KMS-11 (cell line): ENCODE results near the gene NCOA1.

Experiments
- H2AFZ ChIP-seq: fragments of 200-600 bp; sonication (generic); 2 replicates; pipeline ENCODE4 v1.6.1; 2016; ENCODE audit warnings: antibody characterized with exemption, mixed run types, low read depth
- H3K27ac ChIP-seq: fragments of 200-600 bp; sonication (generic); 2 replicates; pipeline ENCODE4 v1.6.1; 2016; ENCODE audit warnings: mild to moderate bottlenecking, mixed run types
- H3K27me3 ChIP-seq: fragments of 200-600 bp; sonication (generic); 2 replicates; pipeline ENCODE4 v1.6.1; 2017; ENCODE audit warnings: mild to moderate bottlenecking, low read depth, mixed run types, moderate library complexity; ENCODE audit not compliant: insufficient read depth
- H3K36me3 ChIP-seq: fragments of 200-600 bp; sonication (generic); 2 replicates; pipeline ENCODE4 v1.6.1; 2017; ENCODE audit warnings: mild to moderate bottlenecking, mixed run types; ENCODE audit not compliant: insufficient read depth
- H3K4me1 ChIP-seq: fragments of 200-600 bp; sonication (generic); 2 replicates; pipeline ENCODE4 v1.6.1; 2016; ENCODE audit warnings: mild to moderate bottlenecking, low read depth, mixed run types; ENCODE audit not compliant: poor library complexity, severe bottlenecking
- H3K4me2 ChIP-seq: fragments of 200-600 bp; sonication (generic); 2 replicates; pipeline ENCODE4 v1.7.0; 2016; ENCODE audit warnings: mild to moderate bottlenecking, mixed run types
- H3K4me3 ChIP-seq: fragments of 200-600 bp; sonication (generic); IDR thresholded peaks from 2 replicates; pipeline ENCODE4 v1.6.1; 2017; ENCODE audit warnings: low read depth, low read length, mixed read lengths; ENCODE audit not compliant: insufficient read depth
- H3K79me2 ChIP-seq: fragments of 200-600 bp; sonication (generic); 2 replicates; pipeline ENCODE4 v1.6.1; 2016; ENCODE audit warnings: low read depth, mixed run types; ENCODE audit not compliant: insufficient read depth
- H3K9ac ChIP-seq: fragments of 200-600 bp; sonication (generic); 2 replicates; pipeline ENCODE4 v1.6.1; 2016; ENCODE audit warnings: mild to moderate bottlenecking, mixed run types
- H4K20me1 ChIP-seq: fragments of 200-600 bp; sonication (generic); 2 replicates; pipeline ENCODE4 v1.6.1; 2016; ENCODE audit warnings: mild to moderate bottlenecking, mixed run types; ENCODE audit not compliant: insufficient read depth
- TF ChIP-seq, protein P1 (sequence below): fragments of 200-600 bp; sonication (generic); conservative IDR thresholded peaks from 2 replicates; pipeline ENCODE4 v1.6.1; 2017; ENCODE audit warnings: low read depth, mild to moderate bottlenecking, antibody characterized with exemption, low read length, moderate library complexity, mixed read lengths

NCOA1 gene

DNA sequence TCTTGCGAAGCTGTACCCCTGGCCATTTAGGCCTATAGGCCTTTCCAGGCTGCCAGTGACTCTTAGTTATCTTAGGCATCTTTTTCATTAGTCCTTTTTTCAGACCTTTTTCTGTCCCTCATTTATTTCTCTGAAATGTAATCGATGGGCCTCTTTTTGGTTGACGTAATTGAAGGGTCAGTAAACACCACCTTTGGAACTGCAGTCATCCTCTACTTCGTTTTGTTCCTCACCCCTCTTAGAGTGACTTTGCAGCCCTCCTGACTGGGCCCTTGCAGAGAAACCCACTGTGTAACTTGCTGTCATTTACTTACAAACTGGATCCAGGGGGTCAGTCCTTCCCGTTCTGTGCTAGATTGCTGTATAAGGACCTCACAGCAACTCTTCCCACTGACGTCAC is 325.4 kb downstream of the NCOA1 start:
- Histone ChIP-seq H3K4me2 (no peak overlapping the region), H3K27ac (no peak overlapping the region), H3K27me3 (no peaks in the 10 kb centered on the region), H3K36me3 (no peaks in the 10 kb centered on the region; the same call in 1 of the 2 replicates), H3K4me1 (peaks cover 11% of the 10 kb centered on the region), H4K20me1 (no peaks in the 10 kb centered on the region), H3K79me2 (peaks cover 21% of the 10 kb centered on the region; the same call in 1 of the 2 replicates), H2AFZ (no peak overlapping the region), H3K9ac (no peak overlapping the region), H3K4me3 (no peak overlapping the region)
- TF ChIP-seq, protein P1, sequence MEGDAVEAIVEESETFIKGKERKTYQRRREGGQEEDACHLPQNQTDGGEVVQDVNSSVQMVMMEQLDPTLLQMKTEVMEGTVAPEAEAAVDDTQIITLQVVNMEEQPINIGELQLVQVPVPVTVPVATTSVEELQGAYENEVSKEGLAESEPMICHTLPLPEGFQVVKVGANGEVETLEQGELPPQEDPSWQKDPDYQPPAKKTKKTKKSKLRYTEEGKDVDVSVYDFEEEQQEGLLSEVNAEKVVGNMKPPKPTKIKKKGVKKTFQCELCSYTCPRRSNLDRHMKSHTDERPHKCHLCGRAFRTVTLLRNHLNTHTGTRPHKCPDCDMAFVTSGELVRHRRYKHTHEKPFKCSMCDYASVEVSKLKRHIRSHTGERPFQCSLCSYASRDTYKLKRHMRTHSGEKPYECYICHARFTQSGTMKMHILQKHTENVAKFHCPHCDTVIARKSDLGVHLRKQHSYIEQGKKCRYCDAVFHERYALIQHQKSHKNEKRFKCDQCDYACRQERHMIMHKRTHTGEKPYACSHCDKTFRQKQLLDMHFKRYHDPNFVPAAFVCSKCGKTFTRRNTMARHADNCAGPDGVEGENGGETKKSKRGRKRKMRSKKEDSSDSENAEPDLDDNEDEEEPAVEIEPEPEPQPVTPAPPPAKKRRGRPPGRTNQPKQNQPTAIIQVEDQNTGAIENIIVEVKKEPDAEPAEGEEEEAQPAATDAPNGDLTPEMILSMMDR = no peak

DNA sequence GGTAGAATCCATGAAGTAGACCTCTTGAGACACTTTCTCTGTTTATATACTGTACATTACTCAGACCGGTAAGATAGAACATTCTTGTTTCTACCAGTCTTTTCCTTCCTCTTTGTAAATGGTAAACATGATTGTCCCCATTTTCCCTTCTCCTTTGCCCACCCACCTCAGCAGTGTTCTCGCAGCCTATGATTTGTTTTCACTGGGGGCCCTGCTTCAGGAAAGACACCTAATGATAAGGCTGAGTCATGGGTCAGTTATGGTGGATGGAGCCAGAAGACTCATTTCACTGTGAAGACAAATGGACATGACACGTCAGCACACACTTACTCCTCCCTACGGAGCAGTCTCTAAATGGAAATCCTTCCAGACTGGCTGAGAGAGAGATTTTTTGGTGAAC is 325.8 kb downstream of the NCOA1 start:
- H3K27ac ChIP-seq = no peak overlapping the region
- peaks cover 16% of the 10 kb centered on the region; the same call in 1 of the 2 replicates for H3K79me2 ChIP-seq
- H2AFZ ChIP-seq = no peak overlapping the region
- no peaks in the 10 kb centered on the region for H4K20me1 ChIP-seq
- TF ChIP-seq, protein P1 = no peak
- H3K4me2 ChIP-seq = no peak overlapping the region
- H3K9ac ChIP-seq = no peak overlapping the region
- no peaks in the 10 kb centered on the region; the same call in 1 of the 2 replicates for H3K36me3 ChIP-seq
- H3K27me3 ChIP-seq = no peaks in the 10 kb centered on the region
- H3K4me3 ChIP-seq = no peak overlapping the region
- peaks cover 16% of the 10 kb centered on the region for H3K4me1 ChIP-seq

DNA sequence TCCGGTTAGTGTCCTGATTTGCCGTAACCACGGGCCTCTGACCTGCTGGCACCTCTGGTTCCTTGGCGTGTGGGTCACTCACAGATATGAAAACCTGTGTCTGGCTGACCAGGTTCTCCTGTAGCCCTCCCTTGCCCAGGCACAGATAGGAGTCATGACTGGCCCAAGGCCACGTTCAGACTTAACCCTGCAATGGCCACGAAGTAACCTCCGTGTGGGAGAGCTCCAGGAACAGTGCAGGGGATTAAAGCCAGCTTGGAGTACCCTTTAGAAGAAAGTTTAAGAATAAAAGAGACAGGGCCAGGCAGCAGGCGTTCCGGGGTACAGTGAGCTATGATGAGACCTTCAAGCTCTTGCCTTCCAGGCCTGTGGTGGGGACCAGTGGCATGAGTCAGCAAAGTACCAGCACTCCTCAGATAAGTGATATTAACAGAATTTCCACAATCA is 327.7 kb downstream of the NCOA1 start:
- no peaks in the 10 kb centered on the region for H4K20me1 ChIP-seq
- TF ChIP-seq, protein P1 = no peak
- no peak overlapping the region for H3K9ac ChIP-seq
- no peaks in the 10 kb centered on the region; the same call in 1 of the 2 replicates for H3K79me2 ChIP-seq
- no peaks in the 10 kb centered on the region for H3K27me3 ChIP-seq
- no peak overlapping the region for H2AFZ ChIP-seq
- H3K4me3 ChIP-seq = no peak overlapping the region
- H3K4me1 ChIP-seq = peaks cover 31% of the 10 kb centered on the region
- H3K4me2 ChIP-seq = no peak overlapping the region
- H3K36me3 ChIP-seq = no peaks in the 10 kb centered on the region; the same call in 1 of the 2 replicates
- H3K27ac ChIP-seq = peak overlapping the region; percentile 4; the same call in 1 of the 2 replicates

DNA sequence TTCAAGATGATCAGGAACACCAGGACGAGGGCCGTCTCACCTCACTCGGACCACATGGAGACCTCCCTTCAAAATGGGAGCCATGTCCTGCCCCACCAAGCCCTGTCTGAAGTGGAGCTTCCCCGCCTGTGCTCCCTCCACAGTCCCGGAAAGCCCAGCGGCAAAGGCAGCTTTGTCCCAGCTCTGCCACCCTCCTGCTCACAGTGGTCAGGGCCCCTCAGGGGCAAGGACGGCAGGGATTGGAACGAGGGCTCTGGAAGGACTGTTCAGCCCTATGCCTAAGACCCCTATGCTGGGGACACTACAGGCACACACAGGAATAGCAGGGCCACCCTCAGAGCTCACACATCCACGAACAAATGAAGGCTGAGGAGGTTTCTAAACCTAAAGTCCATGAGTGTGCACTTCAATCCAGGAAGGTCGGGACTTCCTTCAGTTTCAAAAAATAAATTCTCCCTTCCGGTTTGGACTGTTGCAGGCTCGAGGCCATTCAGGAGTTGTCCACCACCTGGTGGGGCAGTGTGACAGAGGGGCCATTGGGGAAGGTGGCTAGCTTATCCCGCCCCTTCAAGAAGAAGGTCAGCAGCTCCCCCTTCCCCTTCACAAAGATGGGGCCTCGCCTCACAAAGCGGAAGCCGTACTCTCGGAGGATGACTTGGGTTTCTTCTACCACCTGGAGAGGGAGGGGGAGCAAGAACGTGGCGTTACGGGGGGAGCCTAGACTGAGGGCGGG is 328.6 kb downstream of the NCOA1 start:
- no peak overlapping the region for H3K4me2 ChIP-seq
- H3K27ac ChIP-seq = no peak overlapping the region
- H3K9ac ChIP-seq = no peak overlapping the region
- no peak overlapping the region for H3K4me3 ChIP-seq
- no peaks in the 10 kb centered on the region; the same call in 1 of the 2 replicates for H3K36me3 ChIP-seq
- no peaks in the 10 kb centered on the region for H4K20me1 ChIP-seq
- H3K79me2 ChIP-seq = no peaks in the 10 kb centered on the region; the same call in 1 of the 2 replicates
- H2AFZ ChIP-seq = no peak overlapping the region
- peaks cover 31% of the 10 kb centered on the region for H3K4me1 ChIP-seq
- H3K27me3 ChIP-seq = no peaks in the 10 kb centered on the region
- TF ChIP-seq, protein P1 = no peak
